HEK293T (cell line): Measurements from ENCODE around the gene CLTA.

Experiments used
- CTCF ChIA-PET: fragments of 350-600 bp; formaldehyde crosslinking; extraction: SDS; loops from one replicate; lab custom pipeline; 2021; ENCODE audit warnings: antibody characterized with exemption, inconsistent platforms; lab: Yijun Ruan, JAX
- POLR2A ChIA-PET: fragments of 350-600 bp; formaldehyde crosslinking; extraction: SDS; loops from one replicate; lab custom pipeline; 2020; ENCODE audit warnings: antibody characterized with exemption, inconsistent platforms; lab: Yijun Ruan, JAX
- DNase-seq: peaks from one replicate; pipeline ENCODE4 v3.0.0; 2012; ENCODE audit warnings: mixed read lengths; ENCODE audit errors: extremely low spot score
- ARNT ChIP-seq: fragments of 450-650 bp; IDR thresholded peaks from 2 replicates; pipeline ENCODE4 v1.6.1; 2017; ENCODE audit warnings: mild to moderate bottlenecking
- BHLHE40 ChIP-seq: fragments of 450-650 bp; IDR thresholded peaks from 2 replicates; pipeline ENCODE4 v1.6.1; 2016; ENCODE audit warnings: mild to moderate bottlenecking, moderate library complexity, borderline replicate concordance
- CTBP1 ChIP-seq: fragments of 450-650 bp; IDR thresholded peaks from 2 replicates; pipeline ENCODE4 v1.6.1; 2016; ENCODE audit warnings: borderline replicate concordance
- ELF4 ChIP-seq: fragments of 450-650 bp; IDR thresholded peaks from 2 replicates; pipeline ENCODE4 v1.6.1; 2017; ENCODE audit warnings: antibody characterized with exemption
- FOXA1 ChIP-seq: fragments of 450-650 bp; IDR thresholded peaks from 2 replicates; pipeline ENCODE4 v1.6.1; 2016; ENCODE audit warnings: mild to moderate bottlenecking
- FOXK2 ChIP-seq: fragments of 450-650 bp; IDR thresholded peaks from 2 replicates; pipeline ENCODE4 v1.6.1; 2016; ENCODE audit warnings: mild to moderate bottlenecking
- FOXM1 ChIP-seq: fragments of 450-650 bp; IDR thresholded peaks from 2 replicates; pipeline ENCODE4 v1.6.1; 2017; ENCODE audit warnings: mild to moderate bottlenecking, borderline replicate concordance
- HDGF ChIP-seq: fragments of 450-650 bp; IDR thresholded peaks from 2 replicates; pipeline ENCODE4 v1.6.1; 2017; ENCODE audit warnings: antibody characterized with exemption, borderline replicate concordance
- L3MBTL2 ChIP-seq: fragments of 450-650 bp; conservative IDR thresholded peaks from 2 replicates; pipeline ENCODE4 v1.6.1; 2016; ENCODE audit warnings: mild to moderate bottlenecking
- LEF1 ChIP-seq: fragments of 450-650 bp; IDR thresholded peaks from 2 replicates; pipeline ENCODE4 v1.6.1; 2017; ENCODE audit warnings: mild to moderate bottlenecking, borderline replicate concordance
- NFRKB ChIP-seq: fragments of 450-650 bp; IDR thresholded peaks from 2 replicates; pipeline ENCODE4 v1.6.1; 2016; ENCODE audit warnings: mild to moderate bottlenecking, moderate library complexity
- PKNOX1 ChIP-seq: fragments of 450-650 bp; IDR thresholded peaks from 2 replicates; pipeline ENCODE4 v1.6.1; 2016
- SP1 ChIP-seq: fragments of 450-650 bp; IDR thresholded peaks from 2 replicates; pipeline ENCODE4 v1.6.1; 2017
- SUZ12 ChIP-seq: fragments of 450-650 bp; IDR thresholded peaks from 2 replicates; pipeline ENCODE4 v1.6.1; 2016; ENCODE audit warnings: mild to moderate bottlenecking
- TARDBP ChIP-seq: fragments of 450-650 bp; IDR thresholded peaks from 2 replicates; pipeline ENCODE4 v1.6.1; 2016
- ZNF384 ChIP-seq: fragments of 450-650 bp; IDR thresholded peaks from 2 replicates; pipeline ENCODE4 v1.6.1; 2016

CLTA gene

GRCh38 chr9:36144309-36145232, 46.1 kb upstream of the CLTA start:
- ChIA-PET POLR2A (no interaction called here), CTCF (no interaction called here)
- DNase-seq, result no peak
- TF ChIP-seq CTBP1 (no peak), L3MBTL2 (no peak), PKNOX1 (no peak), TARDBP (no peak), FOXK2 (no peak), HDGF (no peak), ZNF384 (no peak), FOXM1 (no peak), SP1 (no peak), NFRKB (no peak)

GRCh38 chr9:36145970-36146369, 44.8 kb upstream of the CLTA start:
- CTCF ChIA-PET, result no interaction called here

GRCh38 chr9:36146651-36147050, 44.1 kb upstream of the CLTA start:
- DNase-seq, result no peak
- ChIA-PET POLR2A (interaction anchor here (1.4 kb wide), 1 partner anchor 44 kb away, joined by 3 read pairs; the partner anchor contains the start of gene CLTA), CTCF (no interaction called here)
- TF ChIP-seq FOXM1 (no peak), BHLHE40 (no peak), LEF1 (no peak), PKNOX1 (no peak), TARDBP (no peak), SUZ12 (no peak), FOXK2 (no peak), HDGF (no peak)

More at GRCh38 chr9:36145970-36146369, 44.8 kb upstream of the CLTA start:
- DNase-seq, result no peak
- POLR2A ChIA-PET, result no interaction called here
- TF ChIP-seq HDGF (no peak), FOXA1 (no peak), ARNT (no peak), ZNF384 (no peak), NFRKB (no peak), ELF4 (no peak), LEF1 (no peak), SP1 (no peak), SUZ12 (no peak), FOXM1 (no peak), PKNOX1 (no peak), TARDBP (no peak), BHLHE40 (no peak), CTBP1 (no peak), L3MBTL2 (no peak), FOXK2 (no peak)

GRCh38 chr9:36147441-36148175, 43.1 kb upstream of the CLTA start:
- DNase-seq, result no peak
- POLR2A ChIA-PET, result interaction anchor here (0.7 to 1.4 kb wide), 2 partner anchors 16 to 43 kb away, joined by 3 read pairs; partner anchors contain the start of gene CLTA
- TF ChIP-seq FOXA1 (no peak), ZNF384 (no peak)

GRCh38 chr9:36148311-36149051, 42.2 kb upstream of the CLTA start:
- POLR2A ChIA-PET, result no interaction called here
- no peak for TF ChIP-seq SP1
- TF ChIP-seq LEF1, result no peak
- TF ChIP-seq ZNF384, result no peak
- no peak for TF ChIP-seq ARNT
- TF ChIP-seq FOXK2, result no peak
- TF ChIP-seq HDGF, result no peak
- TF ChIP-seq SUZ12, result no peak
- TF ChIP-seq TARDBP, result no peak
- no peak for TF ChIP-seq L3MBTL2
- no peak for TF ChIP-seq CTBP1
- CTCF ChIA-PET, result no interaction called here
- DNase-seq, result no peak

More at GRCh38 chr9:36147441-36148175, 43.1 kb upstream of the CLTA start:
- CTCF ChIA-PET, result no interaction called here

- ChIA-PET CTCF (no interaction called here), POLR2A (no interaction called here)
- TF ChIP-seq FOXK2, result no peak
- TF ChIP-seq HDGF, result no peak
- no peak for TF ChIP-seq BHLHE40
- no peak for TF ChIP-seq LEF1
- no peak for TF ChIP-seq CTBP1
- TF ChIP-seq ELF4, result no peak
- TF ChIP-seq SUZ12, result no peak
- no peak for DNase-seq
Measured at GRCh38 chr9:36149197-36149596, 41.5 kb upstream of the CLTA start.
